Measurements from ENCODE around the gene ADCY9.
"Not testable (repeated sequence)": the region's sequence is repeated elsewhere in the genome, so short reads cannot be mapped to it uniquely, and the experiment has no call there.

ADCY9 gene

GRCh38 chr16:4064950-4065352 lies 51.3 kb downstream of the ADCY9 start:
- DNase-seq = no peak

GRCh38 chr16:4062212-4062802 lies 53.9 kb downstream of the ADCY9 start:
- no peak for DNase-seq

- no peak for DNase-seq
These were observed 55.4 kb downstream of the ADCY9 start for GRCh38 chr16:4060823-4061222.

GRCh38 chr16:4060009-4060408 lies 56.2 kb downstream of the ADCY9 start:
- no peak for DNase-seq

- no peak for DNase-seq
These were observed 57.9 kb downstream of the ADCY9 start for GRCh38 chr16:4058386-4058785.

- no peak for DNase-seq
These were observed 58.8 kb downstream of the ADCY9 start for GRCh38 chr16:4057439-4057877.

GRCh38 chr16:4056161-4057105 lies 59.8 kb downstream of the ADCY9 start:
- no peak for DNase-seq

GRCh38 chr16:4055748-4056147 lies 60.5 kb downstream of the ADCY9 start:
- DNase-seq = no peak

- peak; percentile 47 for DNase-seq
These were observed 62.9 kb downstream of the ADCY9 start for GRCh38 chr16:4053301-4053845.

GRCh38 chr16:4052801-4053293 lies 63.4 kb downstream of the ADCY9 start:
- peak; percentile 47 for DNase-seq

- DNase-seq = no peak
These were observed 64.1 kb downstream of the ADCY9 start for GRCh38 chr16:4052096-4052495.

- DNase-seq = no peak
These were observed 64.7 kb downstream of the ADCY9 start for GRCh38 chr16:4051591-4051990.

GRCh38 chr16:4049031-4049430 lies 67.2 kb downstream of the ADCY9 start:
- DNase-seq = no peak

- DNase-seq = no peak
These were observed 67.8 kb downstream of the ADCY9 start for GRCh38 chr16:4048481-4048880.

GRCh38 chr16:4046221-4046620 lies 70.0 kb downstream of the ADCY9 start:
- no peak for DNase-seq

GRCh38 chr16:4045561-4045960 lies 70.7 kb downstream of the ADCY9 start:
- not testable (repeated sequence) for DNase-seq

GRCh38 chr16:4042581-4042980 lies 73.7 kb downstream of the ADCY9 start:
- DNase-seq = no peak

GRCh38 chr16:4038448-4038847 lies 77.8 kb downstream of the ADCY9 start:
- DNase-seq = no peak

- not testable (repeated sequence) for DNase-seq
These were observed 79.3 kb downstream of the ADCY9 start for GRCh38 chr16:4036952-4037351.

GRCh38 chr16:4034963-4035362 lies 81.3 kb downstream of the ADCY9 start:
- no peak for DNase-seq

- DNase-seq = no peak
These were observed 82.3 kb downstream of the ADCY9 start for GRCh38 chr16:4033951-4034350.

- no peak for DNase-seq
These were observed 83.5 kb downstream of the ADCY9 start for GRCh38 chr16:4032768-4033167.

- no peak for DNase-seq
These were observed 88.1 kb downstream of the ADCY9 start for GRCh38 chr16:4028144-4028543.

- DNase-seq = no peak
These were observed 89.4 kb downstream of the ADCY9 start for GRCh38 chr16:4026854-4027253.

All from NCI-H2227 treated with DMSO at 0.1 percent for 48 hours (cell line).